ENCODE data around the gene FABP1.

- no peak for TF ChIP-seq POLR2AphosphoS5 (IDR thresholded peaks at IDR 0.05; ENCODE audit: borderline replicate concordance, low read depth, low read length)
- no peak for TF ChIP-seq EZH2 (IDR thresholded peaks at IDR 0.05)
These were observed 42.3 kb downstream of the FABP1 start for GRCh38 chr2:88085602-88086001.
